Lung (tissue), 12 donors: Measurements from ENCODE around the gene CTPS2. TPM values are rescaled to one million over a fixed set of nuclear protein-coding genes. Genes with fewer than 3 reads are reported as not detected.
"Not testable (repeated sequence)": the region's sequence is repeated elsewhere in the genome, so short reads cannot be mapped to it uniquely, and the experiment has no call there.

Source experiments
- ATAC-seq: fragments of 200-7000 bp; cut with Tn5 transposase; one replicate; pipeline ENCODE4 v1.9.1; 2020; ENCODE audit warnings: moderate number of reproducible peaks; ENCODE audit not compliant: insufficient read depth, low FRiP score
- DNase-seq, 3 donors: peaks; one replicate each; pipeline ENCODE4 v3.0.0-alpha.2; 2013 to 2017
- H3K27ac ChIP-seq, 2 donors: one replicate each; pipeline ENCODE4 v1.5.1; 2013; ENCODE audit warnings: mild to moderate bottlenecking in 2 of 2, moderate library complexity in 2 of 2, control low read depth in 1 of 2, inconsistent platforms in 1 of 2, low read depth in 1 of 2, low read length in 1 of 2
- H3K27me3 ChIP-seq, 3 donors: one replicate each; pipeline ENCODE4 v1.5.1; 2013; ENCODE audit warnings: low read length in 2 of 3; ENCODE audit not compliant: control insufficient read depth in 3 of 3, insufficient read depth in 3 of 3
- H3K36me3 ChIP-seq, 4 donors: one replicate each; pipeline ENCODE4 v1.5.1; 2013; ENCODE audit warnings: low read length in 4 of 4, mild to moderate bottlenecking in 1 of 4, moderate library complexity in 1 of 4; ENCODE audit not compliant: control insufficient read depth in 4 of 4, insufficient read depth in 4 of 4
- H3K4me1 ChIP-seq, 5 donors: one replicate each; pipeline ENCODE4 v1.5.1; 2013; ENCODE audit warnings: low read length in 5 of 5, mild to moderate bottlenecking in 2 of 5, moderate library complexity in 1 of 5; ENCODE audit not compliant: control insufficient read depth in 5 of 5, insufficient read depth in 5 of 5
- H3K4me3 ChIP-seq: one replicate; pipeline ENCODE4 v1.5.1; 2013; ENCODE audit warnings: mild to moderate bottlenecking, control low read depth, moderate library complexity
- H3K9ac ChIP-seq, 2 donors: one replicate each; pipeline ENCODE4 v1.5.1; 2013; ENCODE audit warnings: low read length in 2 of 2, control low read depth in 1 of 2; ENCODE audit not compliant: insufficient read depth in 1 of 2
- H3K9me3 ChIP-seq, 4 donors: one replicate each; pipeline ENCODE4 v1.5.1; 2013; ENCODE audit warnings: low read length in 3 of 4, mild to moderate bottlenecking in 1 of 4, moderate library complexity in 1 of 4; ENCODE audit not compliant: control insufficient read depth in 4 of 4, insufficient read depth in 3 of 4
- CTCF ChIP-seq: IDR thresholded peaks from 2 replicates; pipeline ENCODE4 v1.5.1; 2012; ENCODE audit warnings: mild to moderate bottlenecking; ENCODE audit errors: control extremely low read depth, extremely low read depth
- WGBS, 2 donors: extraction: QIAGEN DNeasy Blood & Tissue Kit; methylation state at CpG; one replicate each; pipeline ENCODE4 v1.1.7; 2013; 5-methylcytosine and 5-hydroxymethylcytosine counted together
- polyA plus RNA-seq, 2 donors: library from polyadenylated mRNA; stranded (reverse); fragments of 200-250 nt; gene quantifications; one replicate each; pipeline ENCODE4 v1.2.1, GENCODE V29; 2013
- total RNA-seq, 2 donors: library from RNA; depleted of rRNA in 1 of 2; stranded (reverse); fragments of >200 nt in 1 of 2; gene quantifications; one replicate each; pipeline ENCODE4 v1.2.1, GENCODE V29; 2014 to 2021
- donor health status: control.
- donor health status: control.
- donor health status: Bipolar disorder and iron deficiency.
- donor health status: healthy.
- donor health status: DM: yes; HTN: yes; CAD: no.

The CTPS2 gene
- total and polyA plus RNA-seq, 4 donors = 4.2 to 36.8 (median 9.9) TPM

GRCh38 chrX:16586377-16587112, 125.9 kb downstream of the CTPS2 start:
- no peak for ATAC-seq
- Histone ChIP-seq H3K9ac (no peak overlapping the region), H3K27me3 (peaks cover 0 to 13% (median 11%) of the 10 kb centered on the region in 3 donors), H3K36me3 (no peaks in the 10 kb centered on the region), H3K4me1 (peaks cover 0 to 5% (median 0%) of the 10 kb centered on the region in 5 donors), H3K9me3 (peaks cover 0 to 1% (median 0%) of the 10 kb centered on the region in 4 donors), H3K4me3 (no peak overlapping the region), H3K27ac (no peak overlapping the region)
- no peak for TF ChIP-seq CTCF
- no peak for DNase-seq
- WGBS, 2 donors = 84 to 97% methylated on average over 6 of the region's 6 CpGs

DNA sequence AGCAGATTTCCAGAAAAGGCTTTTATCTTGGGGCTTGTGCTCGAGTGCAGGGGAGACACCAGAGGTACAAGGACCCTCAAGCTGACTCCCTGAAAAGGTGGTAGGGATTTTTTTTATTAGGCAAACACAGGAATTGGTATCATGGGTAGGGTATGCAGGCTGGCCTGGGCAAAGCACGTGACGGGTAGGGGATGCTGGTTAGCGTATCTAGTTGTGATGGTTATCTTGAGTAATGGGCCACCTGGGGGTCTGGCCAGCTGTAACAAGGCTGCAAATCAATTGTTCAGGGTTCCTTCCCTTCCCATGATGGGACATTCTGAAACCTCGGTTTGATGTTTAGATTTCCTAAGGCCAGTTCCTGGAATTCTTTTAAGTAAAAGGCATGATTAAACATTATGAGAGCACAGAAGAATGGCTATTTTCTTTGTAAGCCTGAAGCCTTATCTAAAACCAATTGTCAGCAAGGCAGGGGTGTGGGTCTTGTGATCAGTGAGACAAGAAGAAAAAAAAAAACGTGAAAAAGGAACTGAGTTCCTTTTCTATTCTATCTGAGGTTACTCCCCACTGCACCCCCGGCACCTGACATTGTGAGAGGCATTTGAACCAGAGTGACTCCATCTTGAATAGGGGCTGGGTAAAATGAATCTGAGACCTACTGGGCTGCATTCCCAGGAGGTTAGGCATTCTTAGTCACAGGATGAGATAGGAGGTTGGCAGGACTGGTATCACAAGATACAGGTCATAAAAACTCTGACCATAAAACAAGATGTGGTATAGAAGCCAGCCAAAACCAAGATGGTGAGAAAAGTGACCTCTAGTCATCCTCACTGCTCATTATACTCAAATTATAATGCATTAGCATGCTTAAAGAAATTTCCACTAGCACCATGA, 126.7 kb downstream of the CTPS2 start:
- 41 to 70% methylated on average over 7 of the region's 7 CpGs for WGBS, 2 donors
- H3K9ac ChIP-seq = no peak overlapping the region
- no peak overlapping the region for H3K4me3 ChIP-seq
- H3K9me3 ChIP-seq = peaks cover 0 to 1% (median 0%) of the 10 kb centered on the region in 4 donors
- H3K4me1 ChIP-seq = peaks cover 0 to 5% (median 0%) of the 10 kb centered on the region in 5 donors
- DNase-seq (no peak), ATAC-seq (no peak)
- no peak for TF ChIP-seq CTCF
- peaks cover 0 to 13% (median 11%) of the 10 kb centered on the region in 3 donors for H3K27me3 ChIP-seq
- H3K27ac ChIP-seq = no peak overlapping the region
- H3K36me3 ChIP-seq = no peaks in the 10 kb centered on the region

- 50 to 70% methylated on average over 14 of the region's 14 CpGs for WGBS, 2 donors
- H3K9me3 ChIP-seq, H3K9ac ChIP-seq, DNase-seq, H3K4me3 ChIP-seq, ATAC-seq, H3K27ac ChIP-seq, H3K36me3 ChIP-seq, H3K4me1 ChIP-seq: not testable (repeated sequence)
- H3K27me3 ChIP-seq = peaks cover 0 to 13% (median 10%) of the 10 kb centered on the region in 3 donors
These were observed 132.3 kb downstream of the CTPS2 start for GRCh38 chrX:16580004-16580797.
